B cell (primary cell): ENCODE measurements around the gene LIPE. TPM values are rescaled to one million over a fixed set of nuclear protein-coding genes. Genes with fewer than 3 reads are reported as not detected.

ENCODE experiments used
- ATAC-seq: fragments of 200-7000 bp; cut with Tn5 transposase; one replicate; pipeline ENCODE4 v1.10.0; 2021; ENCODE audit warnings: low read depth, mild to moderate bottlenecking, moderate number of reproducible peaks, moderate library complexity
- CTCF ChIA-PET: fragments of 350-600 bp; sonication (Branson Sonifier 250); formaldehyde crosslinking; loops from one replicate; lab custom pipeline; 2021; ENCODE audit warnings: antibody characterized with exemption, inconsistent platforms; lab: Charles Lee
- POLR2A ChIA-PET: fragments of 350-600 bp; sonication (Branson Sonifier 250); formaldehyde crosslinking; loops from one replicate; lab custom pipeline; 2021; ENCODE audit warnings: antibody characterized with exemption; lab: Charles Lee
- DNase-seq: peaks from one replicate; pipeline ENCODE4 v3.0.0; 2013
- H2AFZ ChIP-seq: 2 replicates; pipeline ENCODE4 v1.6.1; 2012; ENCODE audit warnings: mild to moderate bottlenecking, low read depth, low read length; ENCODE audit not compliant: insufficient read depth, poor library complexity, severe bottlenecking
- H3K27ac ChIP-seq, 2 donors: 1 replicate in 1 of 2; 2 replicates in 1 of 2; pipeline ENCODE4 v1.5.1; 2012 to 2013; ENCODE audit warnings: low read length in 2 of 2, mild to moderate bottlenecking in 2 of 2, moderate library complexity in 1 of 2
- H3K27me3 ChIP-seq, 4 experiments: fragments of 200-600 bp in 1 of 4; sonication (generic) in 1 of 4; replicated peaks in 1 of 4; 1 replicate in 2 of 4; 2 replicates in 2 of 4; pipeline versions ENCODE4 v1.6.1 to v1.7.0; 2013 to 2016; ENCODE audit warnings: low read length in 3 of 4, mild to moderate bottlenecking in 2 of 4, mixed read lengths in 1 of 4, moderate library complexity in 1 of 4; ENCODE audit not compliant: insufficient read depth in 4 of 4, control insufficient read depth in 3 of 4; ENCODE audit errors: control extremely low read depth in 1 of 4
- H3K36me3 ChIP-seq, 2 experiments: replicated peaks in 1 of 2; 1 replicate in 1 of 2; 2 replicates in 1 of 2; pipeline versions ENCODE4 v1.6.1 to v1.7.1; 2013; ENCODE audit warnings: low read length in 1 of 2; ENCODE audit not compliant: insufficient read depth in 2 of 2, control insufficient read depth in 1 of 2; ENCODE audit errors: control extremely low read depth in 1 of 2, extremely low read depth in 1 of 2
- H3K4me1 ChIP-seq, 2 donors: fragments of 200-600 bp in 1 of 2; sonication (generic) in 1 of 2; 1 replicate in 1 of 2; 2 replicates in 1 of 2; pipeline versions ENCODE4 v1.5.1 to v1.6.1; 2013 to 2017; ENCODE audit warnings: low read length in 2 of 2; ENCODE audit not compliant: control insufficient read depth in 2 of 2, insufficient read depth in 2 of 2
- H3K4me2 ChIP-seq: replicated peaks from 2 replicates; pipeline ENCODE3; 2012; ENCODE audit warnings: mild to moderate bottlenecking, low read depth, low read length; ENCODE audit not compliant: poor library complexity, severe bottlenecking
- H3K4me3 ChIP-seq, 5 experiments: fragments of 200-600 bp in 1 of 5; sonication (generic) in 1 of 5; 1 replicate in 3 of 5; 2 replicates in 2 of 5; pipeline versions ENCODE4 v1.5.1 to v1.7.0; 2011 to 2016; ENCODE audit warnings: low read length in 4 of 5, mild to moderate bottlenecking in 4 of 5, low read depth in 2 of 5, control low read depth in 1 of 5, moderate library complexity in 1 of 5; ENCODE audit not compliant: insufficient read depth in 1 of 5; ENCODE audit errors: control extremely low read depth in 1 of 5, extremely low read depth in 1 of 5
- H3K79me2 ChIP-seq: fragments of 200-600 bp; sonication (generic); one replicate; pipeline ENCODE4 v1.6.0; 2016; ENCODE audit warnings: low read length; ENCODE audit not compliant: control insufficient read depth, insufficient read depth
- H3K9ac ChIP-seq: fragments of 200-600 bp; sonication (generic); 2 replicates; pipeline ENCODE4 v1.6.1; 2017; ENCODE audit warnings: mild to moderate bottlenecking, low read length, moderate library complexity
- H3K9me3 ChIP-seq, 3 donors: one replicate each; pipeline versions ENCODE4 v1.6.1 to v1.7.1; 2013; ENCODE audit warnings: low read length in 2 of 3; ENCODE audit not compliant: control insufficient read depth in 2 of 3, insufficient read depth in 1 of 3; ENCODE audit errors: control extremely low read depth in 1 of 3
- H4K20me1 ChIP-seq: 2 replicates; pipeline ENCODE4 v1.6.0; 2012; ENCODE audit warnings: mild to moderate bottlenecking, low read length; ENCODE audit not compliant: insufficient read depth, control insufficient read depth, poor library complexity, severe bottlenecking
- H3K27ac Mint-ChIP-seq: one replicate; pipeline ENCODE4 v1.8.0; 2021; ENCODE audit warnings: mixed read lengths
- H3K27me3 Mint-ChIP-seq: one replicate; pipeline ENCODE4 v1.8.0; 2021; ENCODE audit warnings: mixed read lengths
- H3K4me1 Mint-ChIP-seq: one replicate; pipeline ENCODE4 v1.8.0; 2021; ENCODE audit warnings: mixed read lengths
- H3K4me3 Mint-ChIP-seq: one replicate; pipeline ENCODE4 v1.8.0; 2021; ENCODE audit warnings: mixed read lengths
- H3K9me3 Mint-ChIP-seq: one replicate; pipeline ENCODE4 v1.8.0; 2022; ENCODE audit warnings: mixed read lengths; ENCODE audit not compliant: insufficient read depth
- EZH2 ChIP-seq: IDR thresholded peaks from 2 replicates; pipeline ENCODE4 v1.6.1; 2012; ENCODE audit warnings: borderline replicate concordance, low read depth, mild to moderate bottlenecking, moderate library complexity, low read length; ENCODE audit not compliant: insufficient read depth, poor library complexity, severe bottlenecking
- WGBS: methylation state at CpG from one replicate; pipeline ENCODE4 v1.1.5; 2013; ENCODE audit warnings: missing lambda C conversion rate; ENCODE audit not compliant: insufficient coverage; 5-methylcytosine and 5-hydroxymethylcytosine counted together
- intact Hi-C: fragments of 100-400 bp; cut with micrococcal nuclease; formaldehyde crosslinking; loops from one replicate; pipeline ENCODE4 v1.10.0; 2022
- polyA plus RNA-seq: library from polyadenylated mRNA; depleted of rRNA; stranded (reverse); fragments of >200 nt; gene quantifications from 2 replicates; pipeline ENCODE4 v1.2.3, GENCODE V29; 2012
- total RNA-seq, 2 donors: library from RNA; stranded (reverse); fragments of 120-200 nt in 1 of 2; gene quantifications; 1 replicate in 1 of 2; 2 replicates in 1 of 2; pipeline versions ENCODE4 v1.2.3 to v1.2.4, GENCODE V29; 2013 to 2022
- TF ChIP-seq, protein P1 (sequence below): fragments of 200-600 bp; IDR thresholded peaks from one replicate; pipeline ENCODE4 v1.8.0; 2022; ENCODE audit warnings: antibody characterized with exemption, mild to moderate bottlenecking

Gene LIPE
- total and polyA plus RNA-seq, 2 donors (not counting 1 experiment from before 2014, with no cell fraction given): 46.9 to 49.4 TPM

DNA sequence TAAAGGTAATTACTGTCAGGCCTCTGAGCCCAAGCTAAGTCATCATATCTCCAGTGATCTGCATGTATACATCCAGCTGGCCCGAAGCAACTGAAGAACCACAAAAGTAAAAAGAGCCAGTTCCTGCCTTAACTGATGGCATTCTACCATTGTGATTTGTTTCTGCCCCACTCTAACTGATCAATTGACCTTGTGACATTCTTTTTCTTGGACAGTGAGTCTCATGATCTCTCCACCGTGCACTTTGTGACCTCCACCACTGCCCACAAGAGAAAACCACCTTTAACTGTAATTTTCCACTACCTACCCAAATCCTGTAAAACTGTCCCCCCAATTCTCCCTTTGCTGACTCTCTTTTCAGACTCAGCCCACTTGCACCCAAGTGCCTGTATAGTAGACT, 32.7 kb upstream of the LIPE start:
- Histone ChIP-seq H3K27me3 (no peaks in the 10 kb centered on the region), H3K36me3 (no peaks in the 10 kb centered on the region), H3K9ac (no peak overlapping the region), H3K4me1 (peaks cover 26 to 31% of the 10 kb centered on the region in 2 donors), H3K79me2 (no peaks in the 10 kb centered on the region), H4K20me1 (no peaks in the 10 kb centered on the region), H3K27ac (no peak overlapping the region), H2AFZ (no peak overlapping the region), H3K4me3 (no peak overlapping the region), H3K9me3 (no peaks in the 10 kb centered on the region), H3K4me2 (no peak overlapping the region)
- ATAC-seq: no peak
- intact Hi-C loops: no loop called here
- TF ChIP-seq, protein P1, sequence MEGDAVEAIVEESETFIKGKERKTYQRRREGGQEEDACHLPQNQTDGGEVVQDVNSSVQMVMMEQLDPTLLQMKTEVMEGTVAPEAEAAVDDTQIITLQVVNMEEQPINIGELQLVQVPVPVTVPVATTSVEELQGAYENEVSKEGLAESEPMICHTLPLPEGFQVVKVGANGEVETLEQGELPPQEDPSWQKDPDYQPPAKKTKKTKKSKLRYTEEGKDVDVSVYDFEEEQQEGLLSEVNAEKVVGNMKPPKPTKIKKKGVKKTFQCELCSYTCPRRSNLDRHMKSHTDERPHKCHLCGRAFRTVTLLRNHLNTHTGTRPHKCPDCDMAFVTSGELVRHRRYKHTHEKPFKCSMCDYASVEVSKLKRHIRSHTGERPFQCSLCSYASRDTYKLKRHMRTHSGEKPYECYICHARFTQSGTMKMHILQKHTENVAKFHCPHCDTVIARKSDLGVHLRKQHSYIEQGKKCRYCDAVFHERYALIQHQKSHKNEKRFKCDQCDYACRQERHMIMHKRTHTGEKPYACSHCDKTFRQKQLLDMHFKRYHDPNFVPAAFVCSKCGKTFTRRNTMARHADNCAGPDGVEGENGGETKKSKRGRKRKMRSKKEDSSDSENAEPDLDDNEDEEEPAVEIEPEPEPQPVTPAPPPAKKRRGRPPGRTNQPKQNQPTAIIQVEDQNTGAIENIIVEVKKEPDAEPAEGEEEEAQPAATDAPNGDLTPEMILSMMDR: no peak
- no peak overlapping the region for H3K27ac Mint-ChIP-seq
- no peaks in the 10 kb centered on the region for H3K27me3 Mint-ChIP-seq
- H3K4me3 Mint-ChIP-seq: no peak overlapping the region
- no peak for DNase-seq
- ChIA-PET POLR2A (no interaction called here), CTCF (interaction anchor here (1.0 to 12.9 kb wide), 3 partner anchors 9 to 69 kb away, joined by 3 to 348 read pairs (median 3); partner anchors contain the start of gene CEACAM1)
- H3K9me3 Mint-ChIP-seq: no peaks in the 10 kb centered on the region
- peaks cover 34% of the 10 kb centered on the region for H3K4me1 Mint-ChIP-seq
- 67% methylated on average over 2 of the region's 2 CpGs for WGBS

DNA sequence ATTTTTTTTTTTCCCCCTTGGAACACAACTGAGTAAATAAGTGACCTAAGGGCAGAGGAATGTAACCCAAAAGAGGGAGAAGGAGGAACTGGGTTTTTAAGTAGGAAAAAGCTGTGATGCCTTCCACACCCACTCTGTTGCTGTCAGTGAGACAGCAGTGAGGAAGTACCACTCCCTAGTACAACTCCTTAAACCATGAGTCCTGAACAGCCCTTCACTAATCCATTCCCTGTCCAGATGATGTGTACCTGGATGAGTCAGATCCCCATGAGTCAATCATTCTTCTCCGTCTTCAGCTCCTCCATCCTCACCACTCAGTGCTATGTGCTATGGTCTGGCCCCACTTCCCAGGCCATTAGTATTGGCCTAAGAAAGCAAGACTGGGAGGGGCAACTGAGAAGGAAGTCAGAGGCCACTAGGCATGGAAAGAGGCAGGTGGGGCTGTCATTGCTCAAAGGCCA, 28.5 kb upstream of the LIPE start:
- no peak for ATAC-seq
- Histone ChIP-seq H3K36me3 (no peaks in the 10 kb centered on the region), H3K9ac (no peak overlapping the region), H4K20me1 (no peaks in the 10 kb centered on the region), H3K4me1 (peaks cover 18 to 19% of the 10 kb centered on the region in 2 donors), H3K79me2 (no peaks in the 10 kb centered on the region), H3K4me3 (no peak overlapping the region), H2AFZ (no peak overlapping the region), H3K4me2 (no peak overlapping the region), H3K27ac (no peak overlapping the region), H3K9me3 (no peaks in the 10 kb centered on the region), H3K27me3 (peaks cover 0 to 3% (median 0%) of the 10 kb centered on the region in 4 experiments)
- Mint-ChIP-seq H3K9me3 (no peaks in the 10 kb centered on the region), H3K27me3 (peaks cover 6% of the 10 kb centered on the region), H3K4me3 (no peak overlapping the region), H3K27ac (no peak overlapping the region), H3K4me1 (peaks cover 20% of the 10 kb centered on the region)
- no peak for TF ChIP-seq EZH2
- TF ChIP-seq, protein P1: no peak
- WGBS: no CpG with 5 or more reads among the region's 1 CpG
- CTCF ChIA-PET: interaction anchor here (0.5 to 12.9 kb wide), 10 partner anchors 9 to 141 kb away, joined by 3 to 348 read pairs (median 4); partner anchors contain the start of genes CEACAM1 and CXCL17
- POLR2A ChIA-PET: no interaction called here
- DNase-seq: no peak
- intact Hi-C loops: no loop called here
